Measurements from ENCODE around the gene PLEKHA1. TPM values are rescaled to one million over a fixed set of nuclear protein-coding genes. Genes with fewer than 3 reads are reported as not detected.

PLEKHA1 gene
- total RNA-seq, 1 experiment from 2014 or later, result 18.9 TPM

DNA sequence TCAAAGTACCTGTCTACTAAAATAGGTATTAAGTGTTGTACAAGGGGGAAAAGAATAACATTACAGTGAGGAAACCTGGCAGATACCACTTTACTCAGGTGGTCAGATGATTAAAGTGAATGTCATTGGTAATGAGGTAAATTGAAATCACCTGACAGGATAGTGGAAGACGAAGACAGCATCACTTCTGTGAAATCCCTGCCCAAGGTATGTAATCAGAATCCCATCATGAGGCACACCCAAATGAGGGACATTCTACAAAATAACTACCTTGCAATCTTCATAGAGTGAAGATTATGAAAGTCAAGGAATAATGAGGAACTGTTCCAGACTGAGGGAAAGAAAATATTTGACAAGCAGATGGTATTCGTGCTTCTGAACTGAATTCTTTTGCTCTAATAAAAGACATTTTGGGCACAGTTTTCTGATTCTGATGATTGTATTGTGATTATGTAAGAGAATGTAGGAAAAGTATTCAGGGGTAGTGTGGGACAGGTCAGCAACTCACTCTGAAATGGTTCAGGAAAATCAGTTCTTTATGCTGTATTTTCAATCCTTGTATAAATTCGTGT is 46.6 kb downstream of the PLEKHA1 start:
- Histone ChIP-seq H3K4me1 (ENCODE audit: insufficient read depth, low read length, poor library complexity, severe bottlenecking) (peaks cover 2% of the 10 kb centered on the region), H3K36me3 (ENCODE audit: insufficient read depth, low read length, poor library complexity, severe bottlenecking) (no peaks in the 10 kb centered on the region), H3K27ac (ENCODE audit: low read depth, low read length, poor library complexity, severe bottlenecking) (no peak overlapping the region), H3K4me3 (ENCODE audit: low read depth, low read length, poor library complexity, severe bottlenecking) (no peak overlapping the region), H3K9me3 (ENCODE audit: low read depth, low read length, poor library complexity, severe bottlenecking) (no peaks in the 10 kb centered on the region), H3K27me3 (replicated peaks; ENCODE audit: insufficient read depth, low read depth, low read length, poor library complexity) (no peaks in the 10 kb centered on the region)
- intact Hi-C loops (cut with micrococcal nuclease; ENCODE audit: unreplicated experiment), result no loop called here
- TF ChIP-seq, protein P1, sequence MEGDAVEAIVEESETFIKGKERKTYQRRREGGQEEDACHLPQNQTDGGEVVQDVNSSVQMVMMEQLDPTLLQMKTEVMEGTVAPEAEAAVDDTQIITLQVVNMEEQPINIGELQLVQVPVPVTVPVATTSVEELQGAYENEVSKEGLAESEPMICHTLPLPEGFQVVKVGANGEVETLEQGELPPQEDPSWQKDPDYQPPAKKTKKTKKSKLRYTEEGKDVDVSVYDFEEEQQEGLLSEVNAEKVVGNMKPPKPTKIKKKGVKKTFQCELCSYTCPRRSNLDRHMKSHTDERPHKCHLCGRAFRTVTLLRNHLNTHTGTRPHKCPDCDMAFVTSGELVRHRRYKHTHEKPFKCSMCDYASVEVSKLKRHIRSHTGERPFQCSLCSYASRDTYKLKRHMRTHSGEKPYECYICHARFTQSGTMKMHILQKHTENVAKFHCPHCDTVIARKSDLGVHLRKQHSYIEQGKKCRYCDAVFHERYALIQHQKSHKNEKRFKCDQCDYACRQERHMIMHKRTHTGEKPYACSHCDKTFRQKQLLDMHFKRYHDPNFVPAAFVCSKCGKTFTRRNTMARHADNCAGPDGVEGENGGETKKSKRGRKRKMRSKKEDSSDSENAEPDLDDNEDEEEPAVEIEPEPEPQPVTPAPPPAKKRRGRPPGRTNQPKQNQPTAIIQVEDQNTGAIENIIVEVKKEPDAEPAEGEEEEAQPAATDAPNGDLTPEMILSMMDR (conservative IDR thresholded peaks at IDR 0.05; ENCODE audit: low read depth, low read length), result no peak
- no peak for TF ChIP-seq EZH2 (IDR thresholded peaks at IDR 0.05; ENCODE audit: borderline replicate concordance, low read depth, low read length, poor library complexity, severe bottlenecking)
- DNase-seq (ENCODE audit: low spot score), result no peak
- ChIA-PET POLR2A (ENCODE audit: low non-redundant PET) (no interaction called here), CTCF (no interaction called here)
- no TSS peak for BruUV-seq (replicated peaks)

DNA sequence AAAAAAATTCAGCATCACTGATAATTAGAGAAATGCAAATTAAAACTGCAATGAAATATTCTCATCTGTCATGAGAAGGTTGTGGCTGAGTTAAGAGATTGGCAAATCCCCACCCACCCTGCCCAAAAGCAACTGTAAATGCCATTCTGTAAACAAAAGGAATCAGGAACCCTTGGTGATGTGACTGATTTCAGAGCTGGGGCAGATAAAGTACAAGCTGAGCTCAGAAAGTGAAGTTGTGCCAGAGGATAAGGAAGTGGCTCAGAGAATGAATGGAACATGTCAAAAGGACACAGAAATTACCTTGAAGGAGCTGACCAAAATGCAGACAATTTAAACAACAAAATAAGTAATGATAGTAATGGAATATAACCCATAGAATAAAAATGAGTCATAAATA is 47.2 kb downstream of the PLEKHA1 start:
- Histone ChIP-seq H3K27me3 (replicated peaks; ENCODE audit: insufficient read depth, low read depth, low read length, poor library complexity) (no peaks in the 10 kb centered on the region), H3K9me3 (ENCODE audit: low read depth, low read length, poor library complexity, severe bottlenecking) (no peaks in the 10 kb centered on the region), H3K27ac (ENCODE audit: low read depth, low read length, poor library complexity, severe bottlenecking) (no peak overlapping the region), H3K36me3 (ENCODE audit: insufficient read depth, low read length, poor library complexity, severe bottlenecking) (no peaks in the 10 kb centered on the region), H3K4me1 (ENCODE audit: insufficient read depth, low read length, poor library complexity, severe bottlenecking) (peaks cover 8% of the 10 kb centered on the region), H3K4me3 (ENCODE audit: low read depth, low read length, poor library complexity, severe bottlenecking) (no peak overlapping the region)
- no peak for TF ChIP-seq EZH2 (IDR thresholded peaks at IDR 0.05; ENCODE audit: borderline replicate concordance, low read depth, low read length, poor library complexity, severe bottlenecking)
- TF ChIP-seq, protein P1 (conservative IDR thresholded peaks at IDR 0.05; ENCODE audit: low read depth, low read length), result no peak
- intact Hi-C loops (cut with micrococcal nuclease; ENCODE audit: unreplicated experiment), result no loop called here
- CTCF ChIA-PET, result no interaction called here
- no TSS peak for BruUV-seq (replicated peaks)
- DNase-seq (ENCODE audit: low spot score), result no peak
- POLR2A ChIA-PET (ENCODE audit: low non-redundant PET), result no interaction called here

- no TSS peak for BruUV-seq (replicated peaks)
- no peak for DNase-seq (ENCODE audit: low spot score)
- Histone ChIP-seq H3K27me3 (replicated peaks; ENCODE audit: insufficient read depth, low read depth, low read length, poor library complexity) (no peaks in the 10 kb centered on the region), H3K36me3 (ENCODE audit: insufficient read depth, low read length, poor library complexity, severe bottlenecking) (no peaks in the 10 kb centered on the region), H3K27ac (ENCODE audit: low read depth, low read length, poor library complexity, severe bottlenecking) (no peak overlapping the region), H3K9me3 (ENCODE audit: low read depth, low read length, poor library complexity, severe bottlenecking) (no peaks in the 10 kb centered on the region), H3K4me1 (ENCODE audit: insufficient read depth, low read length, poor library complexity, severe bottlenecking) (peaks cover 13% of the 10 kb centered on the region), H3K4me3 (ENCODE audit: low read depth, low read length, poor library complexity, severe bottlenecking) (no peak overlapping the region)
- intact Hi-C loops (cut with micrococcal nuclease; ENCODE audit: unreplicated experiment), result no loop called here
- CTCF ChIA-PET, result no interaction called here
- POLR2A ChIA-PET (ENCODE audit: low non-redundant PET), result no interaction called here
- TF ChIP-seq, protein P1 (conservative IDR thresholded peaks at IDR 0.05; ENCODE audit: low read depth, low read length), result no peak
- no peak for TF ChIP-seq EZH2 (IDR thresholded peaks at IDR 0.05; ENCODE audit: borderline replicate concordance, low read depth, low read length, poor library complexity, severe bottlenecking)
Measured at GRCh38 chr10:122422266-122422989, 47.9 kb downstream of the PLEKHA1 start.

Measured in A673 (cell line).